Mesenchymal stem cell (in vitro differentiated cells and primary cell): ENCODE measurements around the gene STK33.

Experiments used
- DNase-seq: peaks from one replicate; pipeline ENCODE4 v3.0.0-alpha.2; 2013
- H2AFZ ChIP-seq: one replicate; pipeline ENCODE4 v1.6.1; 2013; ENCODE audit warnings: low read depth, mild to moderate bottlenecking, control low read depth, inconsistent platforms, low read length, moderate library complexity
- H2AK5ac ChIP-seq: 2 replicates; pipeline ENCODE4 v1.6.1; 2013; ENCODE audit warnings: low read length, moderate library complexity, mild to moderate bottlenecking, inconsistent platforms; ENCODE audit not compliant: severe bottlenecking
- H2BK120ac ChIP-seq: one replicate; pipeline ENCODE4 v1.6.1; 2013; ENCODE audit warnings: low read depth, mild to moderate bottlenecking, inconsistent platforms, low read length, moderate library complexity
- H2BK12ac ChIP-seq, 2 experiments: one replicate each; pipeline ENCODE4 v1.6.1; 2013; ENCODE audit warnings: inconsistent platforms in 2 of 2, low read length in 2 of 2, mild to moderate bottlenecking in 2 of 2, moderate library complexity in 2 of 2, control low read depth in 1 of 2
- H2BK15ac ChIP-seq: one replicate; pipeline ENCODE4 v1.6.1; 2013; ENCODE audit warnings: mild to moderate bottlenecking, low read depth, inconsistent platforms; ENCODE audit not compliant: poor library complexity, severe bottlenecking
- H2BK5ac ChIP-seq: 2 replicates; pipeline ENCODE4 v1.6.1; 2013; ENCODE audit warnings: low read depth, mild to moderate bottlenecking, low read length, control low read depth, inconsistent platforms; ENCODE audit not compliant: poor library complexity, severe bottlenecking
- H3K14ac ChIP-seq, 2 experiments: one replicate each; pipeline ENCODE4 v1.6.1; 2013; ENCODE audit warnings: inconsistent platforms in 2 of 2, low read length in 2 of 2, control low read depth in 1 of 2, mild to moderate bottlenecking in 1 of 2, moderate library complexity in 1 of 2
- H3K18ac ChIP-seq, 2 experiments: one replicate each; pipeline ENCODE4 v1.6.1; 2013; ENCODE audit warnings: inconsistent platforms in 2 of 2, low read length in 2 of 2, control low read depth in 1 of 2, low read depth in 1 of 2, mild to moderate bottlenecking in 1 of 2
- H3K23ac ChIP-seq, 2 experiments: one replicate each; pipeline ENCODE4 v1.6.1; 2013; ENCODE audit warnings: inconsistent platforms in 2 of 2, low read length in 2 of 2, mild to moderate bottlenecking in 2 of 2, moderate library complexity in 2 of 2, control low read depth in 1 of 2
- H3K27ac ChIP-seq: 2 replicates; pipeline ENCODE4 v1.5.1; 2013; ENCODE audit warnings: mild to moderate bottlenecking, moderate library complexity, low read length, control low read depth, inconsistent platforms; ENCODE audit not compliant: poor library complexity, severe bottlenecking
- H3K27me3 ChIP-seq, 2 experiments: 2 replicates each; pipeline versions ENCODE4 v1.6.1 to v1.7.0; 2013; ENCODE audit warnings: low read length in 2 of 2, mild to moderate bottlenecking in 2 of 2, moderate library complexity in 2 of 2, control low read depth in 1 of 2, inconsistent platforms in 1 of 2; ENCODE audit not compliant: control insufficient read depth in 1 of 2, insufficient read depth in 1 of 2
- H3K36me3 ChIP-seq, 2 experiments: 2 replicates each; pipeline versions ENCODE4 v1.6.1 to v1.7.0; 2013; ENCODE audit warnings: low read length in 2 of 2, control low read depth in 1 of 2, inconsistent platforms in 1 of 2, low read depth in 1 of 2, mild to moderate bottlenecking in 1 of 2; ENCODE audit not compliant: insufficient read depth in 2 of 2, control insufficient read depth in 1 of 2
- H3K4ac ChIP-seq, 2 experiments: one replicate each; pipeline ENCODE4 v1.6.1; 2013; ENCODE audit warnings: inconsistent platforms in 2 of 2, low read length in 2 of 2, mild to moderate bottlenecking in 2 of 2, moderate library complexity in 2 of 2, control low read depth in 1 of 2, low read depth in 1 of 2
- H3K4me1 ChIP-seq: 2 replicates; pipeline ENCODE4 v1.6.1; 2013; ENCODE audit warnings: low read depth, low read length, control low read depth; ENCODE audit not compliant: control insufficient read depth, insufficient read depth
- H3K4me2 ChIP-seq: 2 replicates; pipeline ENCODE4 v1.6.1; 2013; ENCODE audit warnings: low read length, mild to moderate bottlenecking, inconsistent platforms; ENCODE audit not compliant: poor library complexity, severe bottlenecking
- H3K4me3 ChIP-seq, 2 experiments: 2 replicates each; pipeline versions ENCODE4 v1.5.1 to v1.7.0; 2013; ENCODE audit warnings: low read length in 2 of 2, mild to moderate bottlenecking in 2 of 2, control low read depth in 1 of 2, low read depth in 1 of 2; ENCODE audit not compliant: insufficient read depth in 1 of 2
- H3K79me1 ChIP-seq: replicated peaks from 2 replicates; pipeline ENCODE4 v1.6.1; 2013; ENCODE audit warnings: mild to moderate bottlenecking, control low read depth, low read length, inconsistent platforms; ENCODE audit not compliant: poor library complexity, severe bottlenecking
- H3K9ac ChIP-seq: 2 replicates; pipeline ENCODE4 v1.7.0; 2013; ENCODE audit warnings: mild to moderate bottlenecking, low read length, moderate library complexity
- H3K9me3 ChIP-seq: 2 replicates; pipeline ENCODE4 v1.7.0; 2013; ENCODE audit warnings: mild to moderate bottlenecking, low read length; ENCODE audit not compliant: control insufficient read depth
- H4K8ac ChIP-seq: one replicate; pipeline ENCODE4 v1.6.1; 2013; ENCODE audit warnings: inconsistent platforms, mild to moderate bottlenecking, low read length, moderate library complexity
- H4K91ac ChIP-seq: one replicate; pipeline ENCODE4 v1.6.1; 2013; ENCODE audit warnings: mild to moderate bottlenecking, low read length, inconsistent platforms
- WGBS: methylation state at CpG from one replicate; pipeline ENCODE4 v1.1.7; 2013; ENCODE audit warnings: mixed read lengths; 5-methylcytosine and 5-hydroxymethylcytosine counted together

Gene STK33

GRCh38 chr11:8372641-8373381 lies 221.2 kb downstream of the STK33 start:
- H3K4ac ChIP-seq, result no peak overlapping the region
- H2BK12ac ChIP-seq, result no peak overlapping the region
- WGBS, result 94% methylated on average over 12 of the region's 12 CpGs
- no peak overlapping the region for H3K9ac ChIP-seq
- no peak overlapping the region for H2BK15ac ChIP-seq
- H3K9me3 ChIP-seq, result no peaks in the 10 kb centered on the region
- H3K36me3 ChIP-seq, result no peaks in the 10 kb centered on the region
- no peak for DNase-seq
- no peak overlapping the region for H4K91ac ChIP-seq
- H3K79me1 ChIP-seq, result no peaks in the 10 kb centered on the region
- no peaks in the 10 kb centered on the region for H3K4me1 ChIP-seq
- H2AFZ ChIP-seq, result no peak overlapping the region
- H3K14ac ChIP-seq, result no peak overlapping the region
- H3K23ac ChIP-seq, result no peak overlapping the region
- no peak overlapping the region for H2BK5ac ChIP-seq
- no peak overlapping the region for H3K4me2 ChIP-seq
- H3K18ac ChIP-seq, result no peak overlapping the region
- H3K27me3 ChIP-seq, result peaks cover 5 to 56% of the 10 kb centered on the region in 2 experiments
- H4K8ac ChIP-seq, result no peak overlapping the region
- H2BK120ac ChIP-seq, result no peak overlapping the region
- H3K27ac ChIP-seq, result no peak overlapping the region
- no peak overlapping the region for H2AK5ac ChIP-seq
- no peak overlapping the region for H3K4me3 ChIP-seq

- Histone ChIP-seq H3K9me3 (no peaks in the 10 kb centered on the region), H3K27ac (no peak overlapping the region), H3K23ac (no peak overlapping the region), H2AK5ac (no peak overlapping the region), H2BK12ac (no peak overlapping the region), H4K91ac (no peak overlapping the region), H2BK120ac (no peak overlapping the region), H2BK15ac (no peak overlapping the region), H3K4me2 (no peak overlapping the region), H2BK5ac (no peak overlapping the region), H2AFZ (no peak overlapping the region), H3K18ac (no peak overlapping the region), H3K27me3 (peaks cover 5 to 62% of the 10 kb centered on the region in 2 experiments), H4K8ac (no peak overlapping the region), H3K36me3 (no peaks in the 10 kb centered on the region), H3K4me1 (no peaks in the 10 kb centered on the region), H3K4ac (no peak overlapping the region), H3K14ac (no peak overlapping the region), H3K4me3 (no peak overlapping the region), H3K9ac (no peak overlapping the region), H3K79me1 (no peaks in the 10 kb centered on the region)
- no peak for DNase-seq
- WGBS, result 80% methylated on average over 1 of the region's 1 CpG
Observed at GRCh38 chr11:8371516-8371884, 222.5 kb downstream of the STK33 start.

- DNase-seq, result no peak
- Histone ChIP-seq H3K4me2 (no peak overlapping the region), H2AFZ (no peak overlapping the region), H3K79me1 (no peaks in the 10 kb centered on the region), H3K18ac (no peak overlapping the region), H4K91ac (no peak overlapping the region), H3K4me1 (no peaks in the 10 kb centered on the region), H2BK5ac (no peak overlapping the region), H3K36me3 (no peaks in the 10 kb centered on the region), H3K4ac (no peak overlapping the region), H3K27me3 (peaks cover 8 to 62% of the 10 kb centered on the region in 2 experiments), H2BK120ac (no peak overlapping the region), H4K8ac (no peak overlapping the region), H2BK12ac (no peak overlapping the region), H3K27ac (no peak overlapping the region), H2AK5ac (no peak overlapping the region), H3K9ac (no peak overlapping the region), H3K23ac (no peak overlapping the region), H3K14ac (no peak overlapping the region), H2BK15ac (no peak overlapping the region), H3K9me3 (no peaks in the 10 kb centered on the region), H3K4me3 (no peak overlapping the region)
- WGBS, result 86% methylated on average over 8 of the region's 8 CpGs
Observed at GRCh38 chr11:8370812-8371515, 223.1 kb downstream of the STK33 start.

- no peak overlapping the region for H4K91ac ChIP-seq
- H3K9me3 ChIP-seq, result no peaks in the 10 kb centered on the region
- H3K18ac ChIP-seq, result no peak overlapping the region
- H2BK120ac ChIP-seq, result no peak overlapping the region
- H3K4me3 ChIP-seq, result no peak overlapping the region
- H4K8ac ChIP-seq, result no peak overlapping the region
- no peaks in the 10 kb centered on the region for H3K79me1 ChIP-seq
- no peak overlapping the region for H3K9ac ChIP-seq
- H2BK15ac ChIP-seq, result no peak overlapping the region
- no peak overlapping the region for H2AFZ ChIP-seq
- no peak overlapping the region for H3K23ac ChIP-seq
- no peaks in the 10 kb centered on the region for H3K4me1 ChIP-seq
- H3K36me3 ChIP-seq, result no peaks in the 10 kb centered on the region
- no peak overlapping the region for H2AK5ac ChIP-seq
- H2BK12ac ChIP-seq, result no peak overlapping the region
- no peak overlapping the region for H3K27ac ChIP-seq
- H2BK5ac ChIP-seq, result no peak overlapping the region
- 85% methylated on average over 7 of the region's 7 CpGs for WGBS
- H3K27me3 ChIP-seq, result peaks cover 12 to 62% of the 10 kb centered on the region in 2 experiments
- H3K14ac ChIP-seq, result no peak overlapping the region
- H3K4me2 ChIP-seq, result no peak overlapping the region
- H3K4ac ChIP-seq, result no peak overlapping the region
- DNase-seq, result no peak
Observed at GRCh38 chr11:8369592-8370205, 224.3 kb downstream of the STK33 start.
